Astrocyte (in vitro differentiated cells and primary cell): ENCODE data around the gene ABCC1. TPM values are rescaled to one million over a fixed set of nuclear protein-coding genes. Genes with fewer than 3 reads are reported as not detected.

Experiments used
- DNase-seq: peaks from one replicate; pipeline ENCODE4 v3.0.0-alpha.2; 2010; ENCODE audit warnings: low read depth
- FAIRE-seq: peaks from 2 replicates; lab custom pipeline; 2011; peaks lifted over from hg19 to GRCh38; lab: Jason Lieb, UNC
- H2AFZ ChIP-seq: 2 replicates; pipeline ENCODE4 v1.6.0; 2012; ENCODE audit warnings: low read depth, low read length, inconsistent platforms
- H3K27ac ChIP-seq: 2 replicates; pipeline ENCODE4 v1.5.1; 2011; ENCODE audit warnings: low read depth, low read length, inconsistent platforms
- H3K27me3 ChIP-seq: 2 replicates; pipeline ENCODE4 v1.6.0; 2011; ENCODE audit warnings: low read length, inconsistent platforms; ENCODE audit not compliant: insufficient read depth
- H3K36me3 ChIP-seq: 2 replicates; pipeline ENCODE4 v1.5.1; 2011; ENCODE audit warnings: low read length, inconsistent platforms; ENCODE audit not compliant: insufficient read depth
- H3K4me1 ChIP-seq: 2 replicates; pipeline ENCODE4 v1.5.1; 2011; ENCODE audit warnings: low read length, inconsistent platforms; ENCODE audit not compliant: insufficient read depth
- H3K4me2 ChIP-seq: 2 replicates; pipeline ENCODE4 v1.6.0; 2012; ENCODE audit warnings: low read length, inconsistent platforms
- H3K4me3 ChIP-seq: 2 replicates; pipeline ENCODE4 v1.5.1; 2011; ENCODE audit warnings: low read depth, mild to moderate bottlenecking, low read length, inconsistent platforms; ENCODE audit not compliant: insufficient read depth
- H3K79me2 ChIP-seq: 2 replicates; pipeline ENCODE4 v1.6.0; 2012; ENCODE audit warnings: mild to moderate bottlenecking, low read length, inconsistent platforms; ENCODE audit not compliant: insufficient read depth
- H3K9ac ChIP-seq: 2 replicates; pipeline ENCODE4 v1.6.0; 2012; ENCODE audit warnings: mild to moderate bottlenecking, low read length, inconsistent platforms
- H3K9me3 ChIP-seq: 2 replicates; pipeline ENCODE4 v1.5.1; 2012; ENCODE audit warnings: low read depth, mild to moderate bottlenecking, low read length, inconsistent platforms; ENCODE audit not compliant: insufficient read depth
- H4K20me1 ChIP-seq: 2 replicates; pipeline ENCODE4 v1.6.0; 2012; ENCODE audit warnings: low read length, inconsistent platforms; ENCODE audit not compliant: insufficient read depth
- H3K27ac Mint-ChIP-seq: one replicate; pipeline ENCODE4 v1.8.0; 2021; ENCODE audit warnings: mild to moderate bottlenecking, mixed read lengths; ENCODE audit not compliant: unreplicated experiment
- H3K27me3 Mint-ChIP-seq: one replicate; pipeline ENCODE4 v1.8.0; 2021; ENCODE audit warnings: low read depth, mixed read lengths; ENCODE audit not compliant: unreplicated experiment
- H3K36me3 Mint-ChIP-seq: one replicate; pipeline ENCODE4 v1.8.0; 2021; ENCODE audit warnings: low read depth, mixed read lengths; ENCODE audit not compliant: unreplicated experiment
- H3K4me1 Mint-ChIP-seq: one replicate; pipeline ENCODE4 v1.8.0; 2021; ENCODE audit warnings: low read depth, mixed read lengths; ENCODE audit not compliant: unreplicated experiment
- H3K4me3 Mint-ChIP-seq: one replicate; pipeline ENCODE4 v1.8.0; 2021; ENCODE audit warnings: mild to moderate bottlenecking, moderate library complexity, mixed read lengths; ENCODE audit not compliant: unreplicated experiment
- H3K9me3 Mint-ChIP-seq: one replicate; pipeline ENCODE4 v1.8.0; 2021; ENCODE audit warnings: mild to moderate bottlenecking, mixed read lengths; ENCODE audit not compliant: unreplicated experiment
- CTCF ChIP-seq: IDR thresholded peaks from 2 replicates; pipeline ENCODE4 v1.5.1; 2011; ENCODE audit warnings: low read depth, mild to moderate bottlenecking, inconsistent platforms, low read length, moderate library complexity; ENCODE audit not compliant: insufficient read depth
- EZH2 ChIP-seq: IDR thresholded peaks from 2 replicates; pipeline ENCODE4 v1.6.1; 2012; ENCODE audit warnings: mild to moderate bottlenecking, low read length, inconsistent platforms; ENCODE audit not compliant: insufficient read depth
- total RNA-seq: library from RNA; stranded (reverse); gene quantifications from 2 replicates; pipeline ENCODE4 v1.2.1, GENCODE V29; 2021

Gene ABCC1
- total RNA-seq, 1 donor from 2014 or later, result 42.1 TPM

GRCh38 chr16:16191493-16192167, 242.2 kb downstream of the ABCC1 start:
- Histone ChIP-seq H3K27me3 (no peaks in the 10 kb centered on the region), H3K4me3 (no peak overlapping the region), H3K4me1 (no peaks in the 10 kb centered on the region), H2AFZ (peak overlapping the region; percentile 26), H3K79me2 (no peaks in the 10 kb centered on the region), H3K9ac (no peak overlapping the region), H3K4me2 (no peak overlapping the region), H3K36me3 (no peaks in the 10 kb centered on the region), H4K20me1 (no peaks in the 10 kb centered on the region), H3K27ac (no peak overlapping the region), H3K9me3 (no peaks in the 10 kb centered on the region)
- FAIRE-seq (no peak), DNase-seq (no peak)
- H3K27ac Mint-ChIP-seq, result no peak overlapping the region
- H3K9me3 Mint-ChIP-seq, result no peaks in the 10 kb centered on the region
- TF ChIP-seq EZH2 (no peak), CTCF (no peak)
- H3K4me3 Mint-ChIP-seq, result no peak overlapping the region
- peaks cover 9% of the 10 kb centered on the region for H3K27me3 Mint-ChIP-seq
- H3K4me1 Mint-ChIP-seq, result peaks cover 2% of the 10 kb centered on the region
- peaks cover 2% of the 10 kb centered on the region for H3K36me3 Mint-ChIP-seq

Other genes starting within 250 kb of the ABCC1 start
- 1.0 and 1.7 TPM in 2 replicates for gene MYH11, start 92.6 kb upstream of the ABCC1 start, total RNA-seq
- 25.7 and 27.5 TPM in 2 replicates for gene CEP20, start 61.0 kb upstream of the ABCC1 start, total RNA-seq